Sigmoid colon (tissue), 7 donors: ENCODE measurements around the gene ALDH4A1. TPM values are rescaled to one million over a fixed set of nuclear protein-coding genes. Genes with fewer than 3 reads are reported as not detected.

Source experiments
- DNase-seq: peaks from one replicate; pipeline ENCODE4 v3.0.0-alpha.2; 2019
- H3K27ac ChIP-seq, 4 donors: fragments of 200-600 bp; sonication (generic); one replicate each; pipeline ENCODE4 v1.5.1; 2016 to 2019; ENCODE audit warnings: mild to moderate bottlenecking in 1 of 4
- H3K27me3 ChIP-seq, 3 donors: fragments of 200-600 bp; sonication (generic); one replicate each; pipeline ENCODE4 v1.5.1; 2019; ENCODE audit warnings: mild to moderate bottlenecking in 1 of 3
- H3K36me3 ChIP-seq, 4 donors: fragments of 200-600 bp; sonication (generic); one replicate each; pipeline ENCODE4 v1.5.1; 2016 to 2019
- H3K4me1 ChIP-seq, 4 donors: fragments of 200-600 bp; sonication (generic); one replicate each; pipeline ENCODE4 v1.5.1; 2017 to 2019
- H3K4me3 ChIP-seq, 4 donors: fragments of 200-600 bp; sonication (generic); one replicate each; pipeline ENCODE4 v1.5.1; 2017 to 2019; ENCODE audit warnings: mild to moderate bottlenecking in 2 of 4, moderate library complexity in 1 of 4
- H3K9me3 ChIP-seq, 4 donors: fragments of 200-600 bp in 3 of 4; sonication (generic) in 3 of 4; one replicate each; pipeline versions ENCODE4 v1.5.1 to v1.6.1; 2013 to 2019
- CTCF ChIP-seq, 4 experiments: fragments of 450-650 bp in 3 of 4; fragments of 200-600 bp in 1 of 4; IDR thresholded peaks; one replicate each; pipeline ENCODE4 v1.5.1; 2016 to 2019; ENCODE audit warnings: antibody characterized with exemption in 4 of 4, mild to moderate bottlenecking in 3 of 4, moderate library complexity in 2 of 4
- EP300 ChIP-seq, 4 donors: sonication (generic); formaldehyde crosslinking; IDR thresholded peaks; one replicate each; pipeline ENCODE4 v1.6.1; 2017; ENCODE audit warnings: antibody characterized with exemption in 4 of 4
- POLR2A ChIP-seq, 2 donors: fragments of 450-650 bp; IDR thresholded peaks; one replicate each; pipeline ENCODE4 v1.6.1; 2016; ENCODE audit warnings: antibody characterized with exemption in 2 of 2, mild to moderate bottlenecking in 2 of 2, moderate library complexity in 2 of 2
- POLR2AphosphoS5 ChIP-seq, 4 donors: sonication (generic); formaldehyde crosslinking; IDR thresholded peaks; one replicate each; pipeline ENCODE4 v1.6.1; 2017; ENCODE audit warnings: antibody characterized with exemption in 4 of 4
- WGBS, 2 donors: extraction: QIAGEN DNeasy Blood & Tissue Kit; methylation state at CpG; one replicate each; pipeline ENCODE4 v1.1.7; 2013; 5-methylcytosine and 5-hydroxymethylcytosine counted together
- intact Hi-C: fragments of 100-400 bp; cut with DNase I; formaldehyde crosslinking; loops from one replicate; pipeline ENCODE4 v1.15.1; 2023
- polyA plus RNA-seq, 3 donors: library from polyadenylated mRNA; stranded (reverse); fragments of 200-250 nt; gene quantifications; one replicate each; pipeline ENCODE4 v1.2.3, GENCODE V29; 2013
- total RNA-seq, 4 donors: library from RNA; depleted of rRNA; stranded (reverse); fragments of >200 nt; gene quantifications; one replicate each; pipeline ENCODE4 v1.1.0, GENCODE V29; 2016
- donor health status: healthy with polysubstance abuse.
- donor health status: Bipolar disorder and iron deficiency.
- donor health status: healthy.

ALDH4A1 gene
- total and polyA plus RNA-seq, 7 donors, result 2.4 to 12.8 (median 7.2) TPM

GRCh38 chr1:18931730-18932129 is 29.4 kb upstream of the ALDH4A1 start:
- Histone ChIP-seq H3K36me3 (no peaks in the 10 kb centered on the region), H3K27me3 (no peaks in the 10 kb centered on the region), H3K9me3 (no peaks in the 10 kb centered on the region), H3K4me3 (no peak overlapping the region), H3K27ac (no peak overlapping the region), H3K4me1 (peaks cover 0 to 58% (median 45%) of the 10 kb centered on the region in 4 donors)
- TF ChIP-seq POLR2A (IDR thresholded peaks at IDR 0.05) (no peak), CTCF (IDR thresholded peaks at IDR 0.05) (no peak), EP300 (IDR thresholded peaks at IDR 0.05) (no peak), POLR2AphosphoS5 (IDR thresholded peaks at IDR 0.05) (no peak)
- intact Hi-C loops, result no loop called here
- DNase-seq, result no peak
- 85% methylated on average over 10 of the region's 10 CpGs for WGBS, 2 donors

- Histone ChIP-seq H3K27me3 (no peaks in the 10 kb centered on the region), H3K9me3 (no peaks in the 10 kb centered on the region), H3K4me1 (peaks cover 0 to 68% (median 47%) of the 10 kb centered on the region in 4 donors), H3K27ac (no peak overlapping the region), H3K4me3 (no peak overlapping the region), H3K36me3 (no peaks in the 10 kb centered on the region)
- TF ChIP-seq POLR2A (IDR thresholded peaks at IDR 0.05), result no peak
- TF ChIP-seq CTCF (IDR thresholded peaks at IDR 0.05), result no peak
- intact Hi-C loops, result no loop called here
- 84 to 88% methylated on average over 7 of the region's 7 CpGs for WGBS, 2 donors
- DNase-seq, result no peak
These were observed 27.3 kb upstream of the ALDH4A1 start for GRCh38 chr1:18929686-18930085.

- Histone ChIP-seq H3K27ac (no peak overlapping the region), H3K4me3 (no peak overlapping the region), H3K4me1 (peaks cover 0 to 75% (median 54%) of the 10 kb centered on the region in 4 donors), H3K36me3 (no peaks in the 10 kb centered on the region), H3K27me3 (no peaks in the 10 kb centered on the region), H3K9me3 (no peaks in the 10 kb centered on the region)
- no peak for TF ChIP-seq POLR2AphosphoS5 (IDR thresholded peaks at IDR 0.05)
- no peak for TF ChIP-seq EP300 (IDR thresholded peaks at IDR 0.05)
- no peak for TF ChIP-seq POLR2A (IDR thresholded peaks at IDR 0.05)
- TF ChIP-seq CTCF (IDR thresholded peaks at IDR 0.05), result no peak
- 87 to 90% methylated on average over 6 of the region's 6 CpGs for WGBS, 2 donors
- no peak for DNase-seq
- intact Hi-C loops, result no loop called here
These were observed 26.6 kb upstream of the ALDH4A1 start for GRCh38 chr1:18928985-18929384.

- Histone ChIP-seq H3K9me3 (no peaks in the 10 kb centered on the region), H3K27me3 (no peaks in the 10 kb centered on the region), H3K4me1 (peaks cover 0 to 81% (median 58%) of the 10 kb centered on the region in 4 donors), H3K27ac (peak overlapping the region in 3 of 4 donors; percentile 9 to 72 (median 65)), H3K36me3 (no peaks in the 10 kb centered on the region), H3K4me3 (no peak overlapping the region)
- intact Hi-C loops, result no loop called here
- WGBS, 2 donors, result 84 to 88% methylated on average over 8 of the region's 8 CpGs
- TF ChIP-seq CTCF (IDR thresholded peaks at IDR 0.05) (no peak), POLR2AphosphoS5 (IDR thresholded peaks at IDR 0.05) (no peak), EP300 (IDR thresholded peaks at IDR 0.05) (no peak), POLR2A (IDR thresholded peaks at IDR 0.05) (no peak)
- DNase-seq, result no peak
These were observed 26.1 kb upstream of the ALDH4A1 start for GRCh38 chr1:18928406-18928805.

GRCh38 chr1:18927654-18928272 is 25.4 kb upstream of the ALDH4A1 start:
- intact Hi-C loops, result no loop called here
- TF ChIP-seq EP300 (IDR thresholded peaks at IDR 0.05), result no peak
- TF ChIP-seq POLR2AphosphoS5 (IDR thresholded peaks at IDR 0.05), result no peak
- no peak for TF ChIP-seq CTCF (IDR thresholded peaks at IDR 0.05)
- no peak for TF ChIP-seq POLR2A (IDR thresholded peaks at IDR 0.05)
- H3K27me3 ChIP-seq, result no peaks in the 10 kb centered on the region
- peaks cover 0 to 83% (median 58%) of the 10 kb centered on the region in 4 donors for H3K4me1 ChIP-seq
- H3K27ac ChIP-seq, result peak overlapping the region in 3 of 4 donors; percentile 65 to 72 (median 69)
- no peaks in the 10 kb centered on the region for H3K9me3 ChIP-seq
- no peak overlapping the region for H3K4me3 ChIP-seq
- no peak for DNase-seq
- WGBS, 2 donors, result 41 to 80% methylated on average over 12 of the region's 12 CpGs
- H3K36me3 ChIP-seq, result no peaks in the 10 kb centered on the region
